ENCODE data around the gene DGCR6.
"Not testable (repeated sequence)": the region's sequence is repeated elsewhere in the genome, so short reads cannot be mapped to it uniquely, and the experiment has no call there.

DGCR6 gene

DNA sequence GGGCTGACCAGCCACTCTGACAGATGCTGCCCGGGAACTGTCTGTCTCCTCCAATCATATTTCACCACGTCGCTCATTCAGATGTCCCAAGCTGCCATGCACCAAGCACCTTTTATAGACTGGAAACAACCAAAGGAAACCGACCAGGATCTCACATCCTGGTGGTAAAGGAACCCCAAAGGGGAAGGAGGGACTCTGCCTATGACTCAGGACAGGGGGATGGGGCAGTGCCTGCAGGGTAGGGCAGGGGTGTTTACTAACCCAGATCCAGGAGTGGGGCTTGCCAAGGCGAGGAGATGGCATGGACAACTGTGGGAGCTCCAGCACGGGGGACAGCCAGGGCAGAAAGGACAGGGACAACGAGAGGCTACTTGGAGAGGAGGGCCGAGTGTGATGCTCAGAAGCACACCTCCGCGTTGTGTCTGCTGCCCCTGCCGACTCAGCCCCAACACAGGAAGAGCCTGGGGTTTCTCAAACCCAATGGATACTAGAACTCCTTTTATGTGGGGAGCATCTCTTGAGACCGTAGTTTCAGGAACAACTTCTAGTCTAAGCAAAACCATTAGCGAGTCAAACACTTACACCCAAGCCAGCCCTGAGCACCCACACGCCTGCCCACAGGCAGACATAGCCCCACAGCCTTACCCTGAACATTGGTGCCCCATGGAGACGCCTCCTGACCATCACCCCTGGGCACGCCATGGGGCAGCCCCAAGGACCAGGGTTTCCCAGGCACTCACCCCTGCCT is 26.0 kb downstream of the DGCR6 start:
- DNase-seq = no peak

DNA sequence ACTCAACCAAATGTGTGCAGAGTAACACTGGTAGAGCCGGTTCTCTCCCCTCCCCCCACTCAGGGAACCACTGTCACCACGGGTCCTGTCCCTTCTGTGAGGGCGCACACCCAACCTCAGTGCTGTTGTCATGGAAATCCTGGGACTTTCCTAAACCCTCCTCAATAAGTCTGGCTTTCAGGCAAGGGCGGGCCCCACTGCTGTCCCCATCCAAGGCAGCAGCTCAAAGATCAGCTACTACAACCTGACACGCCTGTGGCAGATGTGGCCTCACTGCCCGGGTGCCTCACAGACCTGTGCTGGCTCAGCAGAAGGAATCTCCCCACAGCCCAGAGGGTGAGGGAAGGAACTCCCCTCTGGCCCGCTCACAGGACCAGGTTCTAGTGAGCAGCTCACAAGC is 27.8 kb downstream of the DGCR6 start:
- no peak for DNase-seq

GRCh38 chr22:18934688-18935087 is 28.6 kb downstream of the DGCR6 start:
- not testable (repeated sequence) for DNase-seq

GRCh38 chr22:18935889-18936529 is 29.9 kb downstream of the DGCR6 start, which contains the start of gene PRODH:
Gene PRODH (minus strand): TSS chr22:18936293. CDS start chr22:18936287, 6 bp downstream.
- DNase-seq = no peak

GRCh38 chr22:18938691-18939090 is 32.6 kb downstream of the DGCR6 start:
- not testable (repeated sequence) for DNase-seq

- DNase-seq = not testable (repeated sequence)
These were observed 41.0 kb downstream of the DGCR6 start for GRCh38 chr22:18947105-18947504.

DNA sequence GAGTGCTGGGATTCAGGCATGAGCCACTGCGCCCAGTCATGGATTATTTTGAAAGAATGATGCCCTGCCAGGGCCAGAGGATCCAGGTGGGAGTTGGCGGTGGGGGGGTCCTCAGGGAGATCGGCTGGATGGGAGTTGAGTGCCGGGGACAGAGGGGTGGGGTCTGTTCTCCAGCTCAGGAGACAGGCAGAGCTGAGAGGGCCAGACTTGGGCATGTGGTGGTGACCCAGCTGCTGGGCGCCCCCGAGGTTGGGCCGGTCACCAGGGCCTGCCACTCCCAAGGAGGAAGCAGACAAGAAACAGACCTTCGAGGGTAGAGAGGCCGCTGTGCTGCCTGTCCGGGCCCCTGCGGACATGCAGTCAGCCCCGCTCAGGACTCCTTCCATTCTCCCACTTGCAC is 41.8 kb downstream of the DGCR6 start:
- DNase-seq = no peak

DNA sequence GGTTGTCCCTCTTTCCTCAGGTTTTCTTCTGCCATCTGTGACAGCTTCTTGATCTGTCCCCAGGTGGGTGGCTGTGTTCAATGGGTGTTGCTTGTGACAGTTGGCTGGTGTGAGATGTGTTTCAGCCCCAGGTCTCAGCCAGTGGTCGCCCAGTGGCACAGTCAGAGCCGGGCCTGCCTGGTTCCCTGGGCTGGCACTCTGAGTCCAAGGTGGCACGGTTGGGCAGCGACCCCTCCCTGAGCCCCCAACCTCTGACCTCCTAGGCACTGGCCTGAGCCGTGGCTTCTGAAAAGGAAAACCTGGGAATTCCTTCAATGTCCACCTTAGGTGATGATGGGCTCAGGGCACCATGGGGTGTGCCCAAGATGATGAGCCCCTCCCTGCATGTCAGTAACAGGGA is 44.0 kb downstream of the DGCR6 start:
- DNase-seq = no peak

DNA sequence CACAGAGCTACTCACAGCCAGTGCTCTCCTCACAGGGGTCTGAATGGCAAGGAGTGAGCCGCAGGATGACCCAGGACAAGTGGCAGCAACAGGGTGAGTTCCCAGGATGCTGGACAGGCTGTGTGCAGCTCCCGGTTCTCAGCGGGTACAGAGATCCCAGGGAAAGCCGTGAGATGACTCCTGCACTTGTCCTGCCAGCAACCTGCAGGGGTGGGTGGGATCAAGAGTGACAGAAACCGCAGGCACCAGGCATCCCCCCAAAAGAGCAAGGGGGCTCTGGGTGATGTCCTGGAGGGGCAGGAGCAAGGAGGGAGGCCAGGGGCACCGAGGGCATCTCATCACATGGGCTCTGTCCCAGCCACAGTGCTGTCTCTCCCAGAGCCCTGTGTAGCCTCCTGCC is 45.9 kb downstream of the DGCR6 start:
- DNase-seq = no peak

DNA sequence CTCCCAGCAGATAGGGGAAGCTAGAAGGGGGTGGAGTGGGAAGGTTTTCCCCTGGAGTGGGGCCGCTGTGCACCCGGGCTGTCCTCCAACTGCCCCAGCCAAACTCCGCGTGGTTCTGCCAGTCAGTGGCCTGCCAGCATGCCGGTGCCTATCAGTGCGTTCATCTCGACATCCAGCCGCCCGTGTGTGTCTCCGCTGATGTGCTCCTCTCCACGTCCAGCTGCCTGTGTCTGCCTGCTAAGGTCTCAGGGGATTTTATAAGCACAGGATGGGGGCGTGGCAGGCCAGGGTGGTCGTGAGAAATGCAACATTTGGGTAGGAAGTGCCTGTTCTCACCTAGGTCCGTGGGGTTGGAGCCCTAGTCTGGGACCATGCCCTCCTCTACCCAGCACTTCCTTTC is 47.0 kb downstream of the DGCR6 start:
- DNase-seq = not testable (repeated sequence)

GRCh38 chr22:18954303-18954989 is 48.3 kb downstream of the DGCR6 start:
- DNase-seq = peak; percentile 68

- DNase-seq = no peak
These were observed 49.0 kb downstream of the DGCR6 start for GRCh38 chr22:18954990-18955571.

- DNase-seq = no peak
These were observed 49.6 kb downstream of the DGCR6 start for GRCh38 chr22:18955696-18956095.

- DNase-seq = not testable (repeated sequence)
These were observed 50.2 kb downstream of the DGCR6 start for GRCh38 chr22:18956121-18956895.

- not testable (repeated sequence) for DNase-seq
These were observed 50.8 kb downstream of the DGCR6 start for GRCh38 chr22:18956956-18957355.

DNA sequence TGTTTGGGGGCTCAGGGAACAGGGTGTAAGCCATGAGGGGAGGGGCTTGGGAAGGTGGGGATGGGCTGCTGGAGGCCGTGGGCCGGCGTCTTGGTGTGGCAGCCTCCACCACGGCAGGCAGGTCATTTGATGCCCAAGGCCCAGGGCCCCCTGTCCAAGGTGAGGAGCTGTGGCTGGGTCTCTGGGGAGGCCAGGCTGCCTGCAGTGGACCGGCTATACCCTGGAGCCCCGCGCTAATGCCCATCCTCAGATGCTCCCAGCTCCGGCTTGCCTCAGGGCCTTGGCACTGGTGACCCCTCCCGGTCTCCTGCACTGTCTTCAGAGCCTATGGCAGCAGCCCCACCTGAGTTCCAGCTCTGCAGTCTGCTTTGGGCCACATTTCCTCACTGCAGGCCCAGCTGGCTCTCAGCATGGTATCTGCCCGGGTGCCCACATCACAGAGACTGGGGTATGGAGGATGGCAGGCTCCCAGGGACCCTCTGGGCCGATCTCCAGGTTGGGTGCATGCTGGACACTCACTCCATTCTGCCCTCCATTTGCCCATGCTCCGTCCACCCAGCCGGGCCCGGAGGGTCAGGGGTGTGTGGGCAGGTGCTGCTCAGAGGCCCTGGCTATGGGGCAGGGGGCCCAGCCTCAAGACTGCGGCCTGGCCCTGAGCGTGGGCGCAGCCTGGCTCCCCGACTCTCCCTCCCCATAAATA is 51.7 kb downstream of the DGCR6 start:
- DNase-seq = not testable (repeated sequence)

DNA sequence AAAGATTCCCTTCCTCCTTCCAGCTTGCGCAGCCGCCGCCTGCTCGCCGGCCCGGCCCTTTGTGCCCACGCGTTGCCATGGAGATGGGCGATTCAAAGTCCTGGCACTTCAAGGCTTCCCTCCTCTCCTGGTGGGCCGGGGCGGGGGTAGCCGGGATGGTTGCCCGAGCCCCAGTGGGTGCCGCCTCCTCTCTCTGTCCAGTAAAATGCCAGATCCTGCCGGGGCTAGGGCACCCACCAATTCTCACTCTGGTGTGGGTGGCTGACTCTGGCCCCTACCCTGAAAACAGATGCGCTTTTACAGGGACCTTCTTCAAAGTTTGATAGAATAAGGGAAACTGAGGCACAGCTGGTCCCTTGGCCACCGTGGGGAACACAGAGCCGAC is 52.2 kb downstream of the DGCR6 start:
- DNase-seq = peak; percentile 34

- DNase-seq = not testable (repeated sequence)
These were observed 52.6 kb downstream of the DGCR6 start for GRCh38 chr22:18958738-18959137.

DNA sequence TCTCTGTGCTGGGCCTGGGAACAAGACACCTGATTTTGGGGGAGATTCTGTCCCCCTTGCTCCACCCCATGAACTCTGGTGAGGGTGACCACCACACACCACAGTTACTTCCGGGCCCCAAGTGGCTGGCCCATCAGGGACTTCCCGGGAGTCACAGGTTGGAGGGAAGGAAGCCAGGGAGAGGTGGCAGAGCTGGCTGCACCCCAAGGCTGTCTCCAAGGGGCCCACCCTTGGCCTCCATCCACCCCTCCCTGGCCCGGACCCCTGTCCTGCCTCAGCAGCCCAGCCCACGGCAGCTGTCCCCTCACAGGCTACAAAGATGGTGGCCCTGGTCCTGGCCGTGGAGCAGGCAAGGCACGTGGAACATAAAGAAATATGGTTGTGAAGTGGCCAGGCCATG is 53.1 kb downstream of the DGCR6 start:
- DNase-seq = not testable (repeated sequence)

GRCh38 chr22:18959741-18960140 is 53.6 kb downstream of the DGCR6 start:
- not testable (repeated sequence) for DNase-seq

- not testable (repeated sequence) for DNase-seq
These were observed 54.2 kb downstream of the DGCR6 start for GRCh38 chr22:18960166-18960820.
